Neuron (in vitro differentiated cells): ENCODE results near the gene WNK2.

Source experiments
- H2AFZ ChIP-seq: one replicate; pipeline ENCODE4 v1.6.1; 2013; ENCODE audit warnings: low read depth, mild to moderate bottlenecking, inconsistent platforms, low read length, moderate library complexity
- H3K27me3 ChIP-seq: one replicate; pipeline ENCODE4 v1.6.1; 2013; ENCODE audit warnings: low read length; ENCODE audit not compliant: insufficient read depth
- H3K36me3 ChIP-seq: one replicate; pipeline ENCODE4 v1.6.1; 2013; ENCODE audit warnings: low read length; ENCODE audit not compliant: insufficient read depth
- H3K4me1 ChIP-seq: one replicate; pipeline ENCODE4 v1.6.1; 2013; ENCODE audit warnings: low read length; ENCODE audit not compliant: insufficient read depth
- H3K4me3 ChIP-seq: 2 replicates; pipeline ENCODE4 v1.5.1; 2013; ENCODE audit warnings: mild to moderate bottlenecking, low read length, moderate library complexity
- H3K9me3 ChIP-seq: one replicate; pipeline ENCODE4 v1.6.1; 2013; ENCODE audit warnings: low read length

WNK2 gene

DNA sequence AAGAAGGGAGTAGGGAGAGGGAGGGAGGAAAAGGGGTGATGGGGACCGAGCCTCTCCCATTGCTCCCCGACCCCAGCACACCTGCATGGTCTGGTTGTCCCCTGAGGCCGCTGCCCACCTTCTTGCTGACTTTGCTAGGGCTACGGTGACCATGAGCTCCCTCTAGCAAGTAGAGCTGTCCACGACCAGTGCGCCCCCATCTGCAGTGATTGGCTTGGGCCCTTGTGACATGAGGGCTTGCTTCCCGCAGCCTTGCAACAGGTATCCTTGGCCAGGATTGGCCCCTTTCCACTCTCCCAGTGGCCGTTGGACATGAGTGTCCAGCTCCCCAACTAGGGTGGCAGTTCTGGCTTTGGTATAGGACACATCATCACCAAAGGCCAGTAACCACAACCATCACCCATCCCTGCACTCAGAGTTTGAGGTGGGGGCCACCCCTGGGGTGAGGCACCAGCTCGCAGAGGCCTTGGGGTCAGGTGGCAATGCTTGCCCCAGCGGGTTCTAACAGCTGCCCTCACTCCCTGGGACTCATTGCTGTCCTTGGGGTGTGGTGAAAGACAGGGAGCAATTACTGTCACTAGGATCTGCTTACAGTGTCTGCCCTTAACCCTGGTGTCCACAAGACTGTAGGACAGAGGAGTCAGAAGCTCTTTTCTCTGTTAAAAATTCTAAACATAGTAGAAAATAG lies 32.7 kb upstream of the WNK2 start:
- Histone ChIP-seq H3K36me3 (no peaks in the 10 kb centered on the region), H2AFZ (no peak overlapping the region), H3K27me3 (no peaks in the 10 kb centered on the region), H3K4me3 (no peak overlapping the region), H3K4me1 (no peaks in the 10 kb centered on the region), H3K9me3 (no peaks in the 10 kb centered on the region)

DNA sequence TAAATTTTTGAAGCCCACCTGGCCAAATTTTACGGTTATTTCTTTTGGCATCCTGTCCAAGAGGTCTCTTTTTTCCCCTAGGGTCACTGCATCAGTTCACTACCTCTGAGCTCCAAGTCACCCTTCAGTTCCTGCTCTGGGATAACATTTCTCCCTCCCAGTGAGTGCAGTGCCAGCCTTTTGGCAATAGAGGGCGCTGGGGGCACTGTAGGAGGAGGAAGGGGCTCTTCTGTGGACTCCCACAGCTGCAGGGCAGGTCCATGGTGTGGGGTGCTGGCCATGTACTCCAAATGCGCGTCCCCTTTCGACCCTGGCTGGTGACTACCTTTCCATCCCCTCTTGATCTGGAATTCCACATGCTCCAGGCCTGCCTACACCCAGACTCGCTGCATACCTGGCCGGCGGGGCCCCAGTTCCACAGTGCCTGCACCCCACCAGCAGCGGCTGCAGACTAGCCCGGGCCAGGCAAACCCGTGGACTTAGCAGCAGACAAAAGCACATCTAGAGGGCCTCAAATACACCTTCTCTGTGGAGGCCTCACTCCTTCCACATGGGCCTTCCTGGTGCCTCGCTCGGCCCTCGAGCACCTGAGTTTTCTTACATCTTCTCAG lies 29.5 kb upstream of the WNK2 start:
- H3K4me1 ChIP-seq, result no peaks in the 10 kb centered on the region
- H3K4me3 ChIP-seq, result no peak overlapping the region
- H3K9me3 ChIP-seq, result no peaks in the 10 kb centered on the region
- H2AFZ ChIP-seq, result no peak overlapping the region
- H3K36me3 ChIP-seq, result no peaks in the 10 kb centered on the region
- no peaks in the 10 kb centered on the region for H3K27me3 ChIP-seq

DNA sequence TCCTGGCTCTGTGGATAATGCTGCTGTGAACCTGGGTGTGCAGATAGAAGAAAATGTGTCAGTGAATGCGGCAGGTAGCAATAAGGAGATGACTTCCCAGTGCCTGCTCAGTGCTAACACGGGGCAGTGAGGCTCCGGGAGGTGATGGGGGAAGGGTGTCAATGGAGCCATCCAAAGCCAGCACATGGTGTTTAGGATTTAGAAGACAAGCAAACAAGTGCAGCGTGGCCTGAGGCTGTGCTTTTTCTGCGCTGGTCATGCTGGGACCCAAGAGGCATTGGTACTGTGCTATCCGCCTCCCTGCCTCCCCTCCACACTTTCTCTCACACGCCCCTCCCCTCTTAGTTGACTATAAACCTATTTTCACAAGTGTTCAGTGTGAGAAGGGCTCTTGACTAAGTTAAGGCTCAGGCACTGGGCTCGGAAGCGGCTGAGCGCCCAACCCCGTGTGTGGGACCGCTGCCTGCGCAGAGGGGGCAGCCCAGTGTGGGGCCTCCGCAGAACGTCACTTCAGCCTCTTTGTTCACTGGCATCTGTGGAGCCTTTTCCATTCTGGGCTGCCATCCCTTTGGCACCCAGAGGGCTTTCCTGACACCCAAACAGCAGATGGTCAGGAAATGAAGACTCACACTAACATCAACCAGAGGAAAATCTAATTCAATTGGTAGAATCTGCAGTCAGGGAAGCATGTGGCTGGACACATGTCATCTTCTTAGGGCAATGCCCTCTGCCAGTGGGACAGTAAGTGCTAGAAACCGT lies 28.0 kb upstream of the WNK2 start:
- Histone ChIP-seq H3K4me1 (no peaks in the 10 kb centered on the region), H3K9me3 (no peaks in the 10 kb centered on the region), H3K27me3 (no peaks in the 10 kb centered on the region), H3K36me3 (no peaks in the 10 kb centered on the region), H2AFZ (no peak overlapping the region), H3K4me3 (no peak overlapping the region)

DNA sequence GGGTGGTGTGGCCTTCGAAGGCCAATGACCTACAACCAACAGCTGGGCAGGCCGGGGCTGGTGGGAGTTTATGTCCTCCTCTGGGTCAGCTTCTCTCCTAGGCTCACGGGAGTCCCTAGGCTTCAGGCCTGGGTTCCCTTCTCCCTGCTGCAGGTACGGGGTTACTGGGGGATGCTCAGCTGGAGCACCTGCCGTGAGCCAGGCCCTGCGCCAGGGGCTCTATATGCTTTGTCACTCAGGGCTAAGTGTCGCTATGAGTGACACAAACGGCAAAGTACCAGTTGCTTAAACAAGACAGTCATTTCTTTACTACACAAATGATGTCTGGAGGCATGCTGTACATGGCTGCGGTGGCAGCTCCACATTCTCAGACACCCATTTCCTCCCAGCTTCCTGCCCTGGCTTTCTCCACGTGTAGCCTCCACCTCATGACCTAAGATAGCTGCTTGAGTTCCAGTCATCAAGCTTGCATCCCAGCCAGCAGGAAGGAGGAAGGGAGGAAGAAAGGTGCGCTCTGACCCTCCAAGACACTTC lies 27.4 kb upstream of the WNK2 start:
- no peaks in the 10 kb centered on the region for H3K4me1 ChIP-seq
- no peaks in the 10 kb centered on the region for H3K36me3 ChIP-seq
- no peak overlapping the region for H2AFZ ChIP-seq
- H3K27me3 ChIP-seq, result no peaks in the 10 kb centered on the region
- H3K9me3 ChIP-seq, result no peaks in the 10 kb centered on the region
- no peak overlapping the region for H3K4me3 ChIP-seq

DNA sequence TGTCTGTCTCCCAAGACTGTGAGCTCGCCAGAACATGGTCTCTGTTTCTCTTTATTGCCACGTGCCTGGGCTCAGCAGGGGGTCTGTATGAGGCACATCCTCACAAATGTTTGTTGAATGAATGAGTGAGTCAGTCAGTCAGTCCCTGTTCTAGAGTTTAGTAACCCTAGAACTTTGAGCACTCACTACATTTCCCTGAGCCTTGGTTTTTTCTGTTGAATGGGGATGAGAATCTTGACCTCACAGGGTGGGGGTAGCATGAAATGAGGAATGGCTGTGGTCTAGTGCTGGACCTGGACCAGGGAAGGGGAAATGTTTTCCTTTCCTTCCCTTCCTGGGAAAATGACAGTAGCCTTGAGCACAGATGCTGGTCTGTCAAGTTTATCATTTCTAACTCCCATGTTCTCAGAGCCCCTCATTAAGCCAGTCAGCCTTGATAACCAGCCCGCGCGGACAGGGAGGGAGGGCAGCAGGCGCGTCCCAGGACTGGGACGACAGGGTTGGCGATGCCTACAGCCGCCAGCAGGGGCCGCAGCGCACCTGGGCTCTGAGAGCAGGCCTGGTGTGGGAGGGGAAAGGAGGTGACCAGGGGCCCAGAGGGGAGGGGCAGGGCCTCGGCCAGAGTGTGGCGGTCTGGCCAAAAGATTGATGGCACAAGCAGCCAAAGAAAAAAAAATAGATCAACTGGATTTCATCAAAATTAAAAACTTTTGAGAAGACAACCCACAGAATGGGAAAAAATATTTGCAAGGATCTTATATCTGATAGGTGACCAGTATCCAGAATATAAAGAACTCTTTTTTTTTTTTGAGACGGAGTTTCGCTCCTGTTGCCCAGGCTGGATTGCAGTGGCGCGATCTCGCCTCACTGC lies 24.1 kb upstream of the WNK2 start:
- Histone ChIP-seq H3K4me3 (no peak overlapping the region), H3K36me3 (no peaks in the 10 kb centered on the region), H3K9me3 (no peaks in the 10 kb centered on the region), H2AFZ (no peak overlapping the region), H3K27me3 (no peaks in the 10 kb centered on the region), H3K4me1 (peaks cover 14% of the 10 kb centered on the region)

DNA sequence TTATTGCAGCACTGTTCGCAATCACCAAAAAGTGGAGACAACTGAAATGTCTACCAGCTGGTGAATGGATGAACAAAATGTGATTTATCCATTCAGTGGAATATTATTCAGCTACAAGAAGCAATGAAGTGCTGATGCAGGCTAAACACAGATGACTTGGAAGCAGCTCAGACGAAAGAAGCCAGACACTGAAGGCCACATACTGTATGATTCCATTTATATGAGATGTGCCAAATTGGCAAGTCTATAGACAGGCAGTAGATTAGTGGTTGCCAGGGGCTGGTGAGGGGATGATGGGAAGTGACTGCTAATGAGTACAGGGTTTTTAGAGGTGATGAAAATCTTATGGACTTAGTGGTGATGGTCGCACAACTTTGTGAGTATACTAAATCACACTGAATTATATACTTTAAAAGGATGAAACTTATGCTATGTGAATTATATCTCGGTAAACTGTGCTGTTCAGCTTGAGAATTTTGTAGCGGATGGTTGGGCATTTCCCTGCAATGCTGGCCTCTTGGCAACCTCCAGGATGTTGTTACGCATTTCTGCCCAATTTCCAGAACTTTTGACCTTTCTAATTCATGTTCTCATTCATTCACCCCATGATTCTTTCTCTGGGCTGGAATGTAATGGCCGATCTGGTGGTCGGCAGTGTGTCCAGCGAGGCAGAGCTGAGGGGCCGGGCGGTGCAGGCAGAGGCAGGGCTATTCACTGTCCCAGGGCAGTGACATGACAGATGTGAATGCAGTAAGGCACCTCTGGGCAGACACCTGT lies 22.0 kb upstream of the WNK2 start:
- Histone ChIP-seq H3K9me3 (no peaks in the 10 kb centered on the region), H3K4me3 (no peak overlapping the region), H3K36me3 (no peaks in the 10 kb centered on the region), H3K4me1 (peaks cover 14% of the 10 kb centered on the region), H3K27me3 (no peaks in the 10 kb centered on the region), H2AFZ (no peak overlapping the region)

DNA sequence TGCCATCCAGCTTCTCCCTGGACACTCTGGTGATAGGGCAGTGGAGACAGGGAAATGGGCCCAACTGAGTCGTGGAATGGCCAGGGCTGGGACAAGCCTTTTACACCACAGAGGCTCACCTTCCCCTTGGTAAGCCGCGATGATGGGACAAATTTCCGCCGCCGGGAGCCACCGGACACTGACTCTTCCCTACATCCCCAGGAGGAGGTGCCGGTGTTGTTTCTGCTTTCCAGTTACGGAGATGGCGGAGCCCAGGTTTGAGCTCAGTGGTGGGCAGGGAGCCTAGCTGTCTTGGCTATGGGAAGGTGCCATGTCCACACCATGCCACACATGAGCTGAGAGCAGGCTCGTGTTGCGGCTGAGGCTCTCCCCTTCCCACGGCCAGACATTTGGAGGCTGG lies 19.9 kb upstream of the WNK2 start:
- Histone ChIP-seq H3K9me3 (no peaks in the 10 kb centered on the region), H3K36me3 (no peaks in the 10 kb centered on the region), H3K4me3 (no peak overlapping the region), H2AFZ (no peak overlapping the region), H3K4me1 (peaks cover 14% of the 10 kb centered on the region), H3K27me3 (no peaks in the 10 kb centered on the region)

DNA sequence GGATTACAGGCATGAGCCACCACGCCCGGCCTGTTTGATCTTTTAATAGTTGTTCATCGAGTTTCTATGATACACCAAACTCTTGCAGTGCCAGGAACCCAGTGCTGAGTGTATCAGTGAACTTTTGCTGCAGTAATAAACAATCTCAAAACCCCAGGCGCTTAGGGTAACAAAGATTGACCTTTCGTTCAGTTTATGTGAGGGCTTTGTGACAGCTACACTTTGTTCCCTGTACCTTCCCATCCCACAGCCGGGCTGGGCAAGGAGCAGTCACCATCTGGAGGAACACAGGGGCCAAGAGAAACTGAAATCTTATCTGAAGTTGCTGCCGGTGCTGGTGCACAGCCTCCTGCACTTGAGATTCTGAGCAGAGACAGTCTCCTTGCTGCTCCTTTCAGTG lies 17.2 kb upstream of the WNK2 start:
- Histone ChIP-seq H3K27me3 (no peaks in the 10 kb centered on the region), H3K4me3 (no peak overlapping the region), H3K9me3 (no peaks in the 10 kb centered on the region), H2AFZ (no peak overlapping the region), H3K4me1 (peaks cover 14% of the 10 kb centered on the region), H3K36me3 (no peaks in the 10 kb centered on the region)

DNA sequence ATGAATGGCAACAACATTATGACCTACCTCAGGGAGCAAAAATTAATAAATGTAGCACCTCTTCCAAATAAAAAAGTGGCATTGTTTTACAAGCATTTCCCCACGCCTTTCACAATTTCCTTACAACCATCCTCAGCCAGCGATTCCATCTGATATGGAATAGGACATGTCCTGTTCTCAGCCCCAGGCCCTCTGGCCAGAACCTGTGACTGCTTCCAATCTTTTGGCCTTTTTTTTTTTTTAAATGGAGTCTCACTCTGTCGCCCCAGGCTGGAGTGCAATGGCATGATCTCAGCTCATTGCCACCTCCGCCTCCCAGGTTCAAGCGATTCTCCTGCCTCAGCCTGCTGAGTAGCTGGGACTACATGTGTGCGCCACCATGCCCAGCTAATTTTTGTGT lies 16.8 kb upstream of the WNK2 start:
- H3K4me3 ChIP-seq, result no peak overlapping the region
- peaks cover 9% of the 10 kb centered on the region for H3K4me1 ChIP-seq
- no peaks in the 10 kb centered on the region for H3K27me3 ChIP-seq
- H3K36me3 ChIP-seq, result no peaks in the 10 kb centered on the region
- no peak overlapping the region for H2AFZ ChIP-seq
- no peaks in the 10 kb centered on the region for H3K9me3 ChIP-seq

DNA sequence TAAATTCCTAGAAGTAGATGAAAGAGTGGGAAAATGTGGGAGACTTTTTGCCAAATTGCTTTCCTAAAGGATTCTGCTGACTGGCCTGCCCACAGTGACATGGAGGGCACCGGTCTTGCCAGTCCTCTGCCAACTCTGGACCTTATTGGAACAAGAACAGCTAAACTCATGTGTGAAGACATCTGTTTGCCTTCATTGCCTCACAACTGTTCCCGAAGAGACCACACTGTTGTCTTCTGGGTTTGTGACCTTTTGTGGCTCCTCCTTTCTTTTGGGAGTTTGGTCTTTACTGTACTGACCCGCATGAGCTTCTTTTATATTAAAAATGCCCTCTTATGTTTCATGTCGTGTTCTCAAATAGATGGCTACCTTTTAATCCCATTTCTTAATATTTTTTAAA lies 16.1 kb upstream of the WNK2 start:
- Histone ChIP-seq H3K4me3 (no peak overlapping the region), H2AFZ (no peak overlapping the region), H3K36me3 (no peaks in the 10 kb centered on the region), H3K27me3 (no peaks in the 10 kb centered on the region), H3K4me1 (peaks cover 3% of the 10 kb centered on the region), H3K9me3 (no peaks in the 10 kb centered on the region)

DNA sequence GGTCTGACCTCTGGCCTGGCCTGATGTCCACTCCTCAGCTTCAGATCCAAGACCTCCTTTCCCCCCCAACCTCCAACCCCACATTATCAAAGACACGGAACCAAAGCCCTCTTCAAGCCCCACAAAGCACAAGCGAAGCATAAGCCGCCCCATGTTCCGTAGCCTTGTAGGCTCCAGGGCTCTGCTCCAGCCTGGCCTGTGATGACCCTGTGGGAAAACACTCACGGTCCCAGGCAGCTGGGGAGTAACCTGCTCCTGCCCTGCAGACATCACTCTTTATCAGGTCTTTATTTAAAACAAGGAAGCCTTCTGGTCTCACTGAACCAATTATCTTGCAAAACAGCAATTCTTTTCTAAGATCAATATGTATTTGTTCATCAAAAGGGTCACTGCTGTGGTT lies 15.4 kb upstream of the WNK2 start:
- H3K4me3 ChIP-seq, result no peak overlapping the region
- no peak overlapping the region for H2AFZ ChIP-seq
- H3K27me3 ChIP-seq, result peaks cover 4% of the 10 kb centered on the region
- no peaks in the 10 kb centered on the region for H3K9me3 ChIP-seq
- H3K4me1 ChIP-seq, result no peaks in the 10 kb centered on the region
- no peaks in the 10 kb centered on the region for H3K36me3 ChIP-seq

DNA sequence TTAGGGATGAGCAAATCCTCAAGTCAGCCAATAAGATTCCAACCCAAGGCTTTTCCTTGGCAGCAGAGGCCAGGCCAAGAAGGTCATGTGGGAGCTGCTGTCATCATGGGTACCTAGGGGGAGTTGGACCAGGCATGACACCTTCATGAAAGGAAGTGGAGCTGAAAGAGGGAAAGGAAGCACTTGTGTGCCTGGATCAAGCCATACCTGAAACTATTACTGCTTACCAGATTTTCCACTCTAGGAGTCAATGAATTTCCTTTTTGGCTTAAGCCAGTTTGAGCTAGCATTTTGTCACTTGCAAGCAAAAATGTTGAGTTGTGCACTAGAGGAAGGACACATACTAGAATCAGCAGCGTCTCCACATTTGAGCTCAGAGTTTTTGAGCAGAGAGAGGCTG lies 14.5 kb upstream of the WNK2 start:
- Histone ChIP-seq H3K36me3 (no peaks in the 10 kb centered on the region), H3K4me1 (no peaks in the 10 kb centered on the region), H3K4me3 (no peak overlapping the region), H2AFZ (no peak overlapping the region), H3K27me3 (peaks cover 8% of the 10 kb centered on the region), H3K9me3 (no peaks in the 10 kb centered on the region)
